ENCODE results near the gene ADARB1. TPM values are rescaled to one million over a fixed set of nuclear protein-coding genes. Genes with fewer than 3 reads are reported as not detected.

ADARB1 gene
- total RNA-seq, 1 experiment from 2014 or later, result 14.6 TPM

- ATAC-seq, result no peak
- Mint-ChIP-seq H3K36me3 (no peaks in the 10 kb centered on the region), H3K27me3 (ENCODE audit: low read depth) (no peaks in the 10 kb centered on the region), H3K4me3 (no peak overlapping the region), H3K9me3 (no peaks in the 10 kb centered on the region), H3K4me1 (peaks cover 12% of the 10 kb centered on the region), H3K27ac (no peak overlapping the region)
- no peak for DNase-seq (ENCODE audit: low spot score)
- ChIA-PET CTCF (no interaction called here), POLR2A (no interaction called here)
- no peak for TF ChIP-seq ZNF423 (CRISPR knock-in tag; IDR thresholded peaks at IDR 0.05)
- TF ChIP-seq CREB1 (CRISPR knock-in tag; IDR thresholded peaks at IDR 0.05), result no peak
Measured at GRCh38 chr21:45056296-45056904, 18.0 kb upstream of the ADARB1 start.

GRCh38 chr21:45056917-45057560, 17.3 kb upstream of the ADARB1 start:
- ATAC-seq (no peak), DNase-seq (ENCODE audit: low spot score) (no peak)
- Mint-ChIP-seq H3K9me3 (no peaks in the 10 kb centered on the region), H3K4me3 (no peak overlapping the region), H3K27me3 (ENCODE audit: low read depth) (no peaks in the 10 kb centered on the region), H3K4me1 (peaks cover 9% of the 10 kb centered on the region), H3K27ac (no peak overlapping the region), H3K36me3 (no peaks in the 10 kb centered on the region)
- ChIA-PET POLR2A (no interaction called here), CTCF (no interaction called here)
- TF ChIP-seq GABPB1 (CRISPR knock-in tag; IDR thresholded peaks at IDR 0.05) (no peak), HMGXB4 (CRISPR knock-in tag; IDR thresholded peaks at IDR 0.05) (no peak), ZNF671 (CRISPR knock-in tag; IDR thresholded peaks at IDR 0.05) (no peak), CBFB (CRISPR knock-in tag; IDR thresholded peaks at IDR 0.05; ENCODE audit: low read depth) (no peak), PRDM15 (CRISPR knock-in tag; IDR thresholded peaks at IDR 0.05) (no peak), MLX (CRISPR knock-in tag; IDR thresholded peaks at IDR 0.05) (no peak), ZNF232 (CRISPR knock-in tag; IDR thresholded peaks at IDR 0.05) (no peak), CTCF (IDR thresholded peaks at IDR 0.05) (no peak), STAT6 (CRISPR knock-in tag; conservative IDR thresholded peaks at IDR 0.05; ENCODE audit: low read depth) (no peak), SOX15 (CRISPR knock-in tag; IDR thresholded peaks at IDR 0.05) (no peak)

All from WTC11 (cell line).